HG03354 (cell line): ENCODE measurements around the gene PPME1.

Source experiments
- ATAC-seq: cut with Tn5 transposase; IDR thresholded peaks from one replicate; pipeline ENCODE4 v1.9.1; 2021; ENCODE audit warnings: mild to moderate bottlenecking; ENCODE audit not compliant: unreplicated experiment, poor library complexity, severe bottlenecking

PPME1 gene

GRCh38 chr11:74269161-74269811 is 98.2 kb downstream of the PPME1 start:
- ATAC-seq: no peak

- no peak for ATAC-seq
These were observed 101.2 kb downstream of the PPME1 start for GRCh38 chr11:74272276-74272675.

GRCh38 chr11:74276581-74276980 is 105.5 kb downstream of the PPME1 start:
- ATAC-seq: no peak

- ATAC-seq: no peak
These were observed 107.0 kb downstream of the PPME1 start for GRCh38 chr11:74278103-74278502.

GRCh38 chr11:74278721-74279161 is 107.7 kb downstream of the PPME1 start:
- ATAC-seq: no peak

- ATAC-seq: no peak
These were observed 108.2 kb downstream of the PPME1 start for GRCh38 chr11:74279256-74279655.

GRCh38 chr11:74280494-74280893 is 109.4 kb downstream of the PPME1 start:
- ATAC-seq: no peak

GRCh38 chr11:74282421-74282820 is 111.3 kb downstream of the PPME1 start:
- no peak for ATAC-seq

- ATAC-seq: no peak
These were observed 111.9 kb downstream of the PPME1 start for GRCh38 chr11:74282914-74283371.

GRCh38 chr11:74283580-74284180 is 112.6 kb downstream of the PPME1 start:
- ATAC-seq: no peak

GRCh38 chr11:74284466-74284865 is 113.4 kb downstream of the PPME1 start:
- no peak for ATAC-seq

GRCh38 chr11:74288161-74288560 is 117.1 kb downstream of the PPME1 start:
- no peak for ATAC-seq

- ATAC-seq: no peak
These were observed 117.8 kb downstream of the PPME1 start for GRCh38 chr11:74288911-74289310.

- no peak for ATAC-seq
These were observed 126.4 kb downstream of the PPME1 start for GRCh38 chr11:74297484-74297883.

- ATAC-seq: no peak
These were observed 127.9 kb downstream of the PPME1 start for GRCh38 chr11:74299015-74299414.
